AG08395 (cell line): ENCODE results near the gene TLL2.

Experiments
- DNase-seq: peaks from one replicate; pipeline ENCODE4 v3.0.0; 2012; ENCODE audit warnings: mixed read lengths, low spot score

Gene TLL2

GRCh38 chr10:96507044-96507443 is 6.7 kb downstream of the TLL2 start:
- no peak for DNase-seq

GRCh38 chr10:96505150-96506136 is 8.3 kb downstream of the TLL2 start:
- no peak for DNase-seq

- no peak for DNase-seq
These were observed 11.0 kb downstream of the TLL2 start for GRCh38 chr10:96502561-96503282.

- no peak for DNase-seq
These were observed 11.7 kb downstream of the TLL2 start for GRCh38 chr10:96501985-96502384.

GRCh38 chr10:96500519-96500918 is 13.2 kb downstream of the TLL2 start:
- DNase-seq, result no peak

- no peak for DNase-seq
These were observed 13.7 kb downstream of the TLL2 start for GRCh38 chr10:96500050-96500449.

- no peak for DNase-seq
These were observed 16.3 kb downstream of the TLL2 start for GRCh38 chr10:96497391-96497790.

GRCh38 chr10:96496281-96496925 is 17.3 kb downstream of the TLL2 start:
- DNase-seq, result peak; percentile 47

- no peak for DNase-seq
These were observed 18.2 kb downstream of the TLL2 start for GRCh38 chr10:96495544-96495943.

- no peak for DNase-seq
These were observed 19.0 kb downstream of the TLL2 start for GRCh38 chr10:96494694-96495093.

GRCh38 chr10:96493871-96494525 is 19.7 kb downstream of the TLL2 start:
- DNase-seq, result no peak

GRCh38 chr10:96493254-96493653 is 20.5 kb downstream of the TLL2 start:
- no peak for DNase-seq

- no peak for DNase-seq
These were observed 22.4 kb downstream of the TLL2 start for GRCh38 chr10:96491303-96491702.

GRCh38 chr10:96488161-96488935 is 25.4 kb downstream of the TLL2 start:
- no peak for DNase-seq

- no peak for DNase-seq
These were observed 30.7 kb downstream of the TLL2 start for GRCh38 chr10:96482815-96483588.

GRCh38 chr10:96478355-96478754 is 35.4 kb downstream of the TLL2 start:
- no peak for DNase-seq

- DNase-seq, result no peak
These were observed 39.9 kb downstream of the TLL2 start for GRCh38 chr10:96473866-96474265.

- DNase-seq, result peak; percentile 49
These were observed 43.5 kb downstream of the TLL2 start for GRCh38 chr10:96470116-96470743.

GRCh38 chr10:96468845-96469244 is 44.9 kb downstream of the TLL2 start:
- no peak for DNase-seq

- DNase-seq, result no peak
These were observed 48.1 kb downstream of the TLL2 start for GRCh38 chr10:96465599-96465998.
